HG03280 (cell line): Measurements from ENCODE around the gene TAF8.

Source experiments
- ATAC-seq: cut with Tn5 transposase; IDR thresholded peaks from one replicate; pipeline ENCODE4 v1.9.1; 2021; ENCODE audit warnings: mild to moderate bottlenecking, moderate library complexity; ENCODE audit not compliant: unreplicated experiment

The TAF8 gene

GRCh38 chr6:42095094-42095493, 44.8 kb downstream of the TAF8 start:
- no peak for ATAC-seq

GRCh38 chr6:42095776-42096541, 45.6 kb downstream of the TAF8 start:
- no peak for ATAC-seq

GRCh38 chr6:42099340-42100028, 49.2 kb downstream of the TAF8 start:
- ATAC-seq: no peak

- ATAC-seq: no peak
Observed at GRCh38 chr6:42100029-42100901, 49.9 kb downstream of the TAF8 start.

- ATAC-seq: no peak
Observed at GRCh38 chr6:42101186-42101657, 50.9 kb downstream of the TAF8 start.

- no peak for ATAC-seq
Observed at GRCh38 chr6:42103216-42103615, 52.9 kb downstream of the TAF8 start.

GRCh38 chr6:42103753-42104094, 53.4 kb downstream of the TAF8 start:
- no peak for ATAC-seq

- ATAC-seq: peak; percentile 50
Observed at GRCh38 chr6:42104095-42104803, 53.9 kb downstream of the TAF8 start.

- peak; percentile 21 for ATAC-seq
Observed at GRCh38 chr6:42104804-42105125, 54.4 kb downstream of the TAF8 start.

GRCh38 chr6:42105156-42105648, 54.9 kb downstream of the TAF8 start:
- ATAC-seq: no peak

- no peak for ATAC-seq
Observed at GRCh38 chr6:42105709-42106108, 55.4 kb downstream of the TAF8 start.

- no peak for ATAC-seq
Observed at GRCh38 chr6:42106112-42107023, 56.0 kb downstream of the TAF8 start.

GRCh38 chr6:42108071-42108470, 57.7 kb downstream of the TAF8 start:
- ATAC-seq: no peak

GRCh38 chr6:42110683-42111082, 60.4 kb downstream of the TAF8 start:
- no peak for ATAC-seq

GRCh38 chr6:42112351-42112750, 62.0 kb downstream of the TAF8 start:
- no peak for ATAC-seq

- ATAC-seq: no peak
Observed at GRCh38 chr6:42113936-42114636, 63.8 kb downstream of the TAF8 start.

GRCh38 chr6:42117843-42118161, 67.5 kb downstream of the TAF8 start:
- ATAC-seq: no peak

- ATAC-seq: no peak
Observed at GRCh38 chr6:42118162-42119001, 68.1 kb downstream of the TAF8 start.
